Neural progenitor cell (in vitro differentiated cells): ENCODE measurements around the gene KIAA1549. TPM values are rescaled to one million over a fixed set of nuclear protein-coding genes. Genes with fewer than 3 reads are reported as not detected.

Experiments used
- DNase-seq: peaks from one replicate; pipeline ENCODE4 v3.0.0-alpha.2; 2016; ENCODE audit warnings: low spot score
- H2AFZ ChIP-seq: fragments of 200-600 bp; sonication (generic); replicated peaks from 2 replicates; pipeline ENCODE4 v1.6.1; 2016; ENCODE audit warnings: antibody characterized with exemption
- H3F3A ChIP-seq: fragments of 200-600 bp; sonication (generic); 2 replicates; pipeline ENCODE4 v1.6.1; 2016; ENCODE audit warnings: antibody characterized with exemption, low read depth
- H3K27ac ChIP-seq: fragments of 200-600 bp; sonication (generic); 2 replicates; pipeline ENCODE4 v1.5.1; 2016; ENCODE audit warnings: mild to moderate bottlenecking
- H3K27me3 ChIP-seq: fragments of 200-600 bp; sonication (generic); 2 replicates; pipeline ENCODE4 v1.6.1; 2016; ENCODE audit warnings: mild to moderate bottlenecking, moderate library complexity
- H3K36me3 ChIP-seq: fragments of 200-600 bp; sonication (generic); 2 replicates; pipeline ENCODE4 v1.5.1; 2016
- H3K4me1 ChIP-seq: fragments of 200-600 bp; sonication (generic); 2 replicates; pipeline ENCODE4 v1.6.1; 2016; ENCODE audit warnings: mixed run types
- H3K4me2 ChIP-seq: fragments of 200-600 bp; sonication (generic); 2 replicates; pipeline ENCODE4 v1.6.1; 2016
- H3K4me3 ChIP-seq: fragments of 200-600 bp; sonication (generic); 2 replicates; pipeline ENCODE4 v1.5.1; 2016
- H3K79me2 ChIP-seq: fragments of 200-600 bp; sonication (generic); 2 replicates; pipeline ENCODE4 v1.6.1; 2016; ENCODE audit warnings: low read depth
- H3K9ac ChIP-seq: fragments of 200-600 bp; sonication (generic); 2 replicates; pipeline ENCODE4 v1.6.1; 2016
- H3K9me3 ChIP-seq: fragments of 200-600 bp; sonication (generic); 2 replicates; pipeline ENCODE4 v1.5.1; 2016; ENCODE audit warnings: low read depth
- H4K20me1 ChIP-seq: fragments of 200-600 bp; sonication (generic); 2 replicates; pipeline ENCODE4 v1.6.1; 2016; ENCODE audit warnings: low read depth
- H3K27ac Mint-ChIP-seq: 3 replicates; pipeline ENCODE4 v1.8.0; 2021; ENCODE audit warnings: mixed read lengths
- H3K27me3 Mint-ChIP-seq: 2 replicates; pipeline ENCODE4 v1.8.0; 2022; ENCODE audit warnings: low read depth, mild to moderate bottlenecking, inconsistent platforms, moderate library complexity, mixed read lengths; ENCODE audit not compliant: insufficient read depth
- H3K36me3 Mint-ChIP-seq: 3 replicates; pipeline ENCODE4 v1.8.0; 2021; ENCODE audit warnings: mixed read lengths
- H3K4me1 Mint-ChIP-seq: 3 replicates; pipeline ENCODE4 v1.8.0; 2021; ENCODE audit warnings: mixed read lengths
- H3K4me3 Mint-ChIP-seq: 3 replicates; pipeline ENCODE4 v1.8.0; 2021; ENCODE audit warnings: mild to moderate bottlenecking, moderate library complexity, mixed read lengths
- H3K9me3 Mint-ChIP-seq: 3 replicates; pipeline ENCODE4 v1.8.0; 2020; ENCODE audit warnings: mixed read lengths
- EZH2 ChIP-seq: fragments of 200-600 bp; sonication (generic); IDR thresholded peaks from 2 replicates; pipeline ENCODE4 v1.6.1; 2017; ENCODE audit warnings: antibody characterized with exemption, mild to moderate bottlenecking, moderate library complexity
- EZH2phosphoT487 ChIP-seq: fragments of 200-600 bp; sonication (generic); IDR thresholded peaks from 2 replicates; pipeline ENCODE4 v1.6.1; 2017; ENCODE audit warnings: antibody characterized with exemption
- total RNA-seq: library from RNA; depleted of rRNA; stranded (reverse); fragments of >200 nt; gene quantifications from 2 replicates; pipeline ENCODE4 v1.2.3, GENCODE V29; 2015; ENCODE audit warnings: low replicate concordance
- TF ChIP-seq, protein P1 (sequence below): fragments of 200-600 bp; sonication (generic); IDR thresholded peaks from 2 replicates; pipeline ENCODE4 v1.5.1; 2017; ENCODE audit warnings: antibody characterized with exemption, mild to moderate bottlenecking

KIAA1549 gene
- total RNA-seq, 1 donor from 2014 or later: 4.8 TPM

DNA sequence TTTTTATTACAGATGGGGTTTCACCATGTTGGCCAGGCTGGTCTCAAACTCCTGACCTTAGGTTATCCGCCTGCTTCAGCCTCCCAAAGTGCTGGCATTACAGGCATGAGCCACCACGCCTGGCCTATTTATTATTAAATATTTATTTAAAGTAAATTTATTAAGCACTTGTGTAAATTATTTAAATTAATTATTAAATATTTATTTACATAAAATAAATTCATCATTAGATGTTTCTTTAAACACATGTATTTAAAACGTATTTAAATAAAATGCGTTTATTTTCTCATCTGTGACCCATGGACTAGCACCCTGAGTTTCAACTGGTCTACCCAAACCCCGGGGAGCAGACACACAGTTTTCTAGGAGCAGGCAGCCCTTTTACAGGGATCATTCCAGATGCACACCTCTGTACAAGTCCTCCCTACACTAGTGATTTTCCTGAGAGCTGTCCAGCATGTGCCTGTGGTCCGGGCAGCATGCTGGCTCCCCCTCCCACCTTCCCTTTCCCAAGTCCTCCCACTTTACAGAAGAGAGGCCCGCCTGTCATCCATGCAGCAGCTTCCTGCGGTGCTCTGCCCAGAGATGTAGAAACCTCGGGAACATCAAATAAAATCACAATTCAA is 94.0 kb downstream of the KIAA1549 start:
- Mint-ChIP-seq H3K9me3 (no peaks in the 10 kb centered on the region), H3K4me3 (no peak overlapping the region), H3K27me3 (peaks cover 4% of the 10 kb centered on the region), H3K27ac (no peak overlapping the region), H3K36me3 (peaks cover 26% of the 10 kb centered on the region), H3K4me1 (peaks cover 30% of the 10 kb centered on the region)
- H3K27me3 ChIP-seq: no peaks in the 10 kb centered on the region
- H3K36me3 ChIP-seq: no peaks in the 10 kb centered on the region
- peaks cover 9% of the 10 kb centered on the region for H4K20me1 ChIP-seq
- DNase-seq: no peak
- TF ChIP-seq EZH2phosphoT487 (no peak), EZH2 (no peak)
- TF ChIP-seq, protein P1, sequence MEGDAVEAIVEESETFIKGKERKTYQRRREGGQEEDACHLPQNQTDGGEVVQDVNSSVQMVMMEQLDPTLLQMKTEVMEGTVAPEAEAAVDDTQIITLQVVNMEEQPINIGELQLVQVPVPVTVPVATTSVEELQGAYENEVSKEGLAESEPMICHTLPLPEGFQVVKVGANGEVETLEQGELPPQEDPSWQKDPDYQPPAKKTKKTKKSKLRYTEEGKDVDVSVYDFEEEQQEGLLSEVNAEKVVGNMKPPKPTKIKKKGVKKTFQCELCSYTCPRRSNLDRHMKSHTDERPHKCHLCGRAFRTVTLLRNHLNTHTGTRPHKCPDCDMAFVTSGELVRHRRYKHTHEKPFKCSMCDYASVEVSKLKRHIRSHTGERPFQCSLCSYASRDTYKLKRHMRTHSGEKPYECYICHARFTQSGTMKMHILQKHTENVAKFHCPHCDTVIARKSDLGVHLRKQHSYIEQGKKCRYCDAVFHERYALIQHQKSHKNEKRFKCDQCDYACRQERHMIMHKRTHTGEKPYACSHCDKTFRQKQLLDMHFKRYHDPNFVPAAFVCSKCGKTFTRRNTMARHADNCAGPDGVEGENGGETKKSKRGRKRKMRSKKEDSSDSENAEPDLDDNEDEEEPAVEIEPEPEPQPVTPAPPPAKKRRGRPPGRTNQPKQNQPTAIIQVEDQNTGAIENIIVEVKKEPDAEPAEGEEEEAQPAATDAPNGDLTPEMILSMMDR: no peak
- no peak overlapping the region for H3K4me3 ChIP-seq
- no peak overlapping the region for H2AFZ ChIP-seq
- H3F3A ChIP-seq: no peaks in the 10 kb centered on the region
- H3K4me2 ChIP-seq: no peak overlapping the region
- H3K9me3 ChIP-seq: no peaks in the 10 kb centered on the region
- H3K79me2 ChIP-seq: no peaks in the 10 kb centered on the region
- H3K4me1 ChIP-seq: peaks cover 23% of the 10 kb centered on the region
- no peak overlapping the region for H3K27ac ChIP-seq
- H3K9ac ChIP-seq: no peak overlapping the region

DNA sequence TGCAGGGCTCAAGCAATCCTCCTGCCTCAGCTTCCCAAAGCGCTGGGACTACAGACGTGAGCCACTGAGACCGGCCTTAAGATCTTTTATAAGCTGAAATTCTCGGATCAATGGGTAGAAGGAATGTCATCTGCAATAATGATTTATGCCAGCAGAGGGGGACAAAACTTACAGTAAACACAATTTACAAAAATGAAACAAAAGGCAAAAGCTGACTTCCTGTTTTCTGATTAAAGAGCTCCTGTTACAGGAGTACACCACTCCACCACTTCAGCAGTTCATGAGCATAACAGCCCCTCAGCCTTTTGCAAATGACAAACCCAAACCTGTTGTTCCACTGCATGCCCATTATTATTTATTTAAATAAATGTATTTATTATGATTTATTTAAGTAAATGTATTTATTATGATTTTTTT is 94.7 kb downstream of the KIAA1549 start:
- peaks cover 28% of the 10 kb centered on the region for H3K4me1 Mint-ChIP-seq

DNA sequence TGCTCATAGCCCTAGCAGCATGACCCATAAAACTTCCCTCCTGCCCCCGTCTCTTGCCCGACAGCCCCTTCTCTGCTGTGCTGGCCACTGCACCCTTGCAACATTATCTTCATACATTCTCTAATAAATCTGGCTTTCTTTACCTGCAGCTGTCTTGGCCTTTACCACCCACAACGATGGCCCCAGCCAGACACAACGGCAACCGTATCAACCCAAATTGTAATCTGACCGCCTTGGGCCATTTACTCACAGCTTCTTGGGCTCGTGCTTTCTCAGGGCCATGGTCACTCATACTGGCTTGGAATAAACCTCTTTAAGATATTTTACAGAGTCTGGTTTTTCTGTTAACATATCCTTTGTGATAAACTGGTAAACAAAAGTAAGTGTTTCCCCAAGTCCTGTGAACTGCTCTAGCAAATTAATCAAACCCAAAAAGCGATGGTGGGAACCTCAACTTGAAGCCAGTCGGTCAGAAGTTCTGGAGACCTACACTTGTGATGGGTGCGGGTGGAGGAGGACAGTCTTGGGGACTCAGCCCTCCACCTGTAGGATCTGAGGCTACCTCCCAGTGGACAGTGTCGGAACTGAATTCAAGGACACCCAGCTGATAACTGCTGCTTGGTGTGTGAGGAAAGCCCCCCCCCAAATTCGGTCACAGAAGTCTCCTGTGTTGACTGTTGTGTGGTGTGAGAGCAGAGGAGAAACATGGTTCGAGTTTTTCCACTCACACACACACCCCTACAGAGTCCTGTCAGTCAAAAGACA is 95.6 kb downstream of the KIAA1549 start:
- H3K27me3 Mint-ChIP-seq: peaks cover 5% of the 10 kb centered on the region
- H3K4me3 Mint-ChIP-seq: no peak overlapping the region
- Histone ChIP-seq H3K27ac (no peak overlapping the region), H3F3A (no peaks in the 10 kb centered on the region), H3K4me3 (no peak overlapping the region), H3K79me2 (no peaks in the 10 kb centered on the region), H3K4me1 (peaks cover 17% of the 10 kb centered on the region), H3K36me3 (no peaks in the 10 kb centered on the region), H4K20me1 (peaks cover 3% of the 10 kb centered on the region), H3K9ac (no peak overlapping the region), H3K4me2 (no peak overlapping the region), H2AFZ (no peak overlapping the region), H3K9me3 (no peaks in the 10 kb centered on the region), H3K27me3 (no peaks in the 10 kb centered on the region)
- H3K36me3 Mint-ChIP-seq: peaks cover 22% of the 10 kb centered on the region
- DNase-seq: no peak
- H3K4me1 Mint-ChIP-seq: peaks cover 22% of the 10 kb centered on the region
- H3K9me3 Mint-ChIP-seq: no peaks in the 10 kb centered on the region
- H3K27ac Mint-ChIP-seq: no peak overlapping the region
- no peak for TF ChIP-seq EZH2phosphoT487
- TF ChIP-seq, protein P1: peak; percentile 14

More for the DNA sequence above, 94.7 kb downstream of the KIAA1549 start:
- Histone ChIP-seq H3K27ac (no peak overlapping the region), H3K27me3 (no peaks in the 10 kb centered on the region), H3K4me3 (no peak overlapping the region), H3K4me2 (no peak overlapping the region), H3F3A (no peaks in the 10 kb centered on the region), H3K36me3 (no peaks in the 10 kb centered on the region), H3K9ac (no peak overlapping the region), H3K4me1 (peaks cover 23% of the 10 kb centered on the region), H2AFZ (no peak overlapping the region), H3K9me3 (no peaks in the 10 kb centered on the region), H3K79me2 (no peaks in the 10 kb centered on the region), H4K20me1 (peaks cover 9% of the 10 kb centered on the region)
- DNase-seq: peak; percentile 39
- TF ChIP-seq, protein P1: peak; percentile 55
- TF ChIP-seq EZH2: no peak
- no peak for TF ChIP-seq EZH2phosphoT487
- Mint-ChIP-seq H3K27me3 (peaks cover 4% of the 10 kb centered on the region), H3K27ac (no peak overlapping the region), H3K9me3 (no peaks in the 10 kb centered on the region), H3K36me3 (peaks cover 23% of the 10 kb centered on the region), H3K4me3 (no peak overlapping the region)
